HG03571 (cell line): ENCODE results near the gene RGMA.
"Not testable (repeated sequence)": the region's sequence is repeated elsewhere in the genome, so short reads cannot be mapped to it uniquely, and the experiment has no call there.

Experiments
- ATAC-seq: cut with Tn5 transposase; IDR thresholded peaks from one replicate; pipeline ENCODE4 v1.9.1; 2021; ENCODE audit not compliant: unreplicated experiment

RGMA gene

GRCh38 chr15:93049233-93049632 lies 39.8 kb downstream of the RGMA start:
- no peak for ATAC-seq

GRCh38 chr15:93048759-93049161 lies 40.3 kb downstream of the RGMA start:
- no peak for ATAC-seq

- no peak for ATAC-seq
Measured at GRCh38 chr15:93048426-93048721, 40.6 kb downstream of the RGMA start.

GRCh38 chr15:93047621-93048425 lies 41.2 kb downstream of the RGMA start:
- no peak for ATAC-seq

- no peak for ATAC-seq
Measured at GRCh38 chr15:93046721-93047120, 42.3 kb downstream of the RGMA start.

GRCh38 chr15:93046120-93046519 lies 42.9 kb downstream of the RGMA start:
- no peak for ATAC-seq

- no peak for ATAC-seq
Measured at GRCh38 chr15:93045191-93045785, 43.7 kb downstream of the RGMA start.

GRCh38 chr15:93044301-93045190 lies 44.5 kb downstream of the RGMA start:
- ATAC-seq: no peak

- no peak for ATAC-seq
Measured at GRCh38 chr15:93043621-93044300, 45.2 kb downstream of the RGMA start.

- ATAC-seq: no peak
Measured at GRCh38 chr15:93042691-93043378, 46.2 kb downstream of the RGMA start.

GRCh38 chr15:93042211-93042610 lies 46.8 kb downstream of the RGMA start:
- ATAC-seq: no peak

GRCh38 chr15:93041159-93041547 lies 47.9 kb downstream of the RGMA start:
- ATAC-seq: no peak

- ATAC-seq: no peak
Measured at GRCh38 chr15:93040288-93041158, 48.5 kb downstream of the RGMA start.

GRCh38 chr15:93039562-93040287 lies 49.3 kb downstream of the RGMA start:
- not testable (repeated sequence) for ATAC-seq

GRCh38 chr15:93037820-93038705 lies 50.9 kb downstream of the RGMA start:
- ATAC-seq: no peak

- ATAC-seq: no peak
Measured at GRCh38 chr15:93036951-93037819, 51.8 kb downstream of the RGMA start.
